GM03348 (cell line): ENCODE results near the gene ZMYND8.
"Not testable (repeated sequence)": the region's sequence is repeated elsewhere in the genome, so short reads cannot be mapped to it uniquely, and the experiment has no call there.

Experiments used
- DNase-seq: peaks from one replicate; pipeline ENCODE4 v3.0.0; 2012; ENCODE audit warnings: low spot score

Gene ZMYND8

GRCh38 chr20:47202733-47203667, 153.5 kb downstream of the ZMYND8 start:
- DNase-seq = no peak

GRCh38 chr20:47201074-47201730, 155.3 kb downstream of the ZMYND8 start:
- no peak for DNase-seq

DNA sequence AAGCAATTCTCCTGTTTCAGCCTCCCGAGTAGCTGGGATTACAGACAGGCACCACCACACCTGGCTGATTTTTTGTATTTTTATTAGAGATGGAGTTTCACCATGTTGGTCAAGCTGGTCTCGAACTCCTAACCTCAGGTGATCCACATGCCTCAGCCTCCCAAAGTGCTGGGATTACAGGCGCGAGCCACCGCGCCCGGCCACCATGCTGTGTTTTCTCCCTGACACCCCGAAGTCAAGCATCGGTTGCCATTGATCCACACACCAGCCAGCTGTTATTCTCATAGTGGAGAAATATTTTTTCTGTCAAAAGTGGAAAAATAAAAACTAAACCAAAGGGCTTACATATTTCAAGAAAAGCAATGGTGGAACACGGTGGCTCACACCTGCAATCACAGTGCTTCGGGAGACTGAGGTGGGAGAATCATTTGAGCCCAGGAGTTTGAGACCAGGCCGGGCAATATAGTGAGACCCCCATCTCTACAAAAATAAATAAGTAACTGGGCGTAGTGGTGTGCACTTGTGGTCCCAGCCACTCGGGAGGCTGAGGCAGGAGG, 157.4 kb downstream of the ZMYND8 start:
- DNase-seq = no peak

DNA sequence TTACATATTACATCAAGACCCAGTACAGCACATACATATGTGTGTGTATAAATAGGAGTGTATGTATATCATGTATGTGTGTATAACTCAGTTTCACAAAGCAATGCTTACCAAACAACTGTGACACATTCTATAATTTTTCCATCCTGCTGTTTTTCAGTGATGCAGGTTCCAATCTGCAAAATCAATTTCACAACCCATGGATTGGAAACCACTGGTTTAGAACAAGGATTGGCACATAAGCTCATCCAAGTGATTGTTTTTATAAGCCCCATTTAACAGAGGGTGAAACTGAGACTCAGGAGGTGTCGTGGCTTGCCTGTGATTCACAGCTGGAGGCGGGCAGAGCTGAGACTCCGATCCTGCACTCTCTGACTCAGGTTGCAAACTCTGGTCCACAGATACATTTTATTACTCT, 158.2 kb downstream of the ZMYND8 start:
- no peak for DNase-seq

GRCh38 chr20:47196091-47197081, 160.1 kb downstream of the ZMYND8 start:
- peak; percentile 86 for DNase-seq

GRCh38 chr20:47195573-47195972, 160.9 kb downstream of the ZMYND8 start:
- no peak for DNase-seq

DNA sequence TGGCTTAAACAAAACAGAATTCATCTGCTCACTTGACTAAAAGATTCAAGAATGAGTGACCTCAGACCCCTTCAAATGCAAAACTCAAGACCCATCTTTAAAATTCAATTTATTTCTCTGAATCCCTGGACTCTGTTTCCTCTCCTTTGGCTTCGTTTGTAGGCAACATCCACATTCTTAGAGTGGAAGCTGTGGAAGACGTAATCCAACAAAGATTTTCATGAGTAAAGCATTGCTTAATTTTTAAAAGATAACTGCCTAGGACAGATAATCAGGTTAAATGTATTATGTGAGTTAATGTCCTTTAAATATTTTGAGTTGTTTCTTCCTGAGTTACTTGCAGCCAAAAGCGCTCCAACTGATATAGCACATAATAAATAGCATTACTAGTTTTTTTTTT, 164.5 kb downstream of the ZMYND8 start:
- DNase-seq = no peak

DNA sequence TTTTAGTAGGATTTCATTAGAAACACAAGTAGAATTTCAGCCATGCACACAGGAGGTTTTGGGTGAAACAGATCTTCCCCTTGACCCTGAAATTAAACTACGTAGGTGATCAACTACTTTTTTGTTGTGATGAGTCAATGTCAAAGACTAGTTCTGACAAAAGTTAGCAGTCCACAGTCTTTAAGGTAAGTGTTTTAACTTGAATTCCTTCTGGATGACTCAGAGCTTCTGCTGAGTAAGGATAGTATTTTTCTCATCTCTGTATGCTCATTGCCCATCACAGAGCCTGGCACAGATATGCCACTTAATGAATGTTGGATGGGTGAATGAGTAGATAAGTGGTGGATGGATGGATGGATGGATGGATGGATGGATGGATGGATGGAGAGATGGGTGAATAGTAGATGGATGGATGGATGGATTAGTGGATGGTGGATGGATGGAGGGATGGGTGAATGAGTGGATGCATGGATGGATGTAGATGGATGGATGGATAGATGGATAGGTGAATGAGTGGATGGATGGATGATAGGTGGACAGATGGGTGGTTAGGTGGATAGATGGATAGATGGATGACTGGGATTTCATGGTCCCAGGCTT, 165.3 kb downstream of the ZMYND8 start:
- no peak for DNase-seq

DNA sequence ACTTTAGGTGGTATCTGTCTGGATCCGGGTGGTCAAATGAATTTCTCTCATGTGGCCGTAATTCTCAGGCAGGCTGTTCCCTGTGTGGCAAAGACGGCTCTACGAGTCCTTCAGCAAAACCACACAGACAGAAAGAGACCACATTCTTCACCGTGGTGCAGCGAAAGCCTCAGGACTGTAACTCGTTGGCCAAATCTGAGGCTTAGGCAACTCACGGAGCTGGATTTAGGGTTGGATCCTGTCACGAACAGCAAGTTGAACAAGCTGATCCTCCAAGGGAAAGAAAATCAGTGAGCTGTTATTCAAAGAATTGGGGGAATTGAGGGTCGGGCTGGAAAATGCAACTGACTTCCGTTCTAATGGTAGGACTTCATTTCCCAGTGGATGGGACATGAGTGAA, 167.4 kb downstream of the ZMYND8 start:
- DNase-seq = peak; percentile 58

DNA sequence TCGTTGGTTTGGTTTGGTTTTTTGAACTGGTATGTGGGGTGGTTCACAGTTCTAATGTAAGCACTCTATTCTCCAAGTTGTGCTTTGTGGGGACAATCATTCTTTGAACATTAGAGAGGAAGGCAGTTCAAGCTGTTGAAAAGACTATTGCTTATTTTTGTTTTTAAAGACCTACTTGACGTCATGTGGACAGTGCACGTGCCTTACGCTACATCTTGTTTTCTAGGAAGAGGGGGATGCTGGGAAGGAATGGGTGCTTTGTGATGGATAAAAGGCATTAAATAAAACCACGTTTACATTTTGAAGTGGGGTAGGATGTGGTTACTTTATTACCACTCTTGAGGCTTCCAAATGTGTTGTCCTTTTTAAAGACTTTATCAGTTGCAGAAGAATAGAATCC, 168.0 kb downstream of the ZMYND8 start:
- DNase-seq = no peak

GRCh38 chr20:47187450-47188195, 168.9 kb downstream of the ZMYND8 start:
- DNase-seq = no peak

DNA sequence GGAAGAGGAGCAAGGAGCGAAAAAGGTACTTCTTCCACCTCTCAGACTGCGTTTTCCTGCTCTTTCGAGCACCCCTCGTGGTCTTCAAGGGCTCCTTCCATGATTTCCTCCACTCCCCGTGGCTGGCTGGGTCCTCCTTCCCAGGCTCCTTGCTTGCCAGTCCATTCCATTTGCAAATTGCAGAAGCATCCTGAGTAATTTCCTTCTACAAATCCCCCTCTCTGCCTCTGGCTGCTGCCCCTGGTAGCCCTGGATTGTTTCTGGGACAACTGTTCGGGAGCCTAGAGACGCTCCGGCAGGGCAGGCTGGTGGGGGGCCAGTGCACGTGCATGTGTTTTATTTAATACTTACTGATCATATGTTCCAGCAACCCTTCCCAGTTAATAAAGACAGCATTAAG, 173.1 kb downstream of the ZMYND8 start:
- DNase-seq = no peak

- DNase-seq = peak; percentile 51
Observed at GRCh38 chr20:47181056-47181862, 175.2 kb downstream of the ZMYND8 start.

- no peak for DNase-seq
Observed at GRCh38 chr20:47179267-47179666, 177.2 kb downstream of the ZMYND8 start.

DNA sequence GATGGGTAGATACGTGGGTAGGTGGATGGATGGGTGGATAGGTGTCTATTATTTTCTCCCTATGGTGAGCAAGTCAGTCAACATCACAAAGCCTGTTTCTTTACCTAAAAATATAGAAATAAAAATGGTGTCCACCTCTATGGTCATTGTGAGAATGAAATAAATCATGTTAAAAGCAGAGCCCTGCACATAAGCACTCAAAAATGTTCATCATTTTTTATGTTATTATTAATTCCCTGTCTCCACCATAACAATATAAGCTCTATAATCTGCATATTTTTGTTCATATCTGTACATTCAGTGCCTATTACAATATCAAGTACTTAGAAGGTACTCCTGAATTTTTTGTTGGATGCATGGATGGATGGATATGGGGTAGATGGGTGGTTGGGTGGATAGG, 177.6 kb downstream of the ZMYND8 start:
- DNase-seq = no peak

DNA sequence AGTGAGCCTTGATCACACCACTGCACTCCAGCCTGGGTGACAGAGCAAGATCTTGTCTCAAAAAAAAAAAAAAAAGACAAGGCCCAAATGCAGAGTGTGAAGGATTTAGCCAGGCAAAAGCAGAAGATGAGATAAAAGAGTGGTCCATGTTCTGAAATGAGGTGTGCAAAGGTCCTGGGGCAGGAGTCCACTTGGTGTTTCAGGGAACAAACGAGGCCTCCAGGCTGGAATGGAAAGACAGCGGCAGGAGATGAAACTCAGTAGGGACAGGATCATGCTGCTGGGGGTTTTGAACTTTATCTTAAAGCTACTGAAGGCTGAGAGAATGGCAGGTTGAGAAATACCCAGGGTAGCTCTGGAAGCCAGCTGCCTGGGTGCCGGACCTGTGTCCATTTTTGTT, 178.2 kb downstream of the ZMYND8 start:
- no peak for DNase-seq

DNA sequence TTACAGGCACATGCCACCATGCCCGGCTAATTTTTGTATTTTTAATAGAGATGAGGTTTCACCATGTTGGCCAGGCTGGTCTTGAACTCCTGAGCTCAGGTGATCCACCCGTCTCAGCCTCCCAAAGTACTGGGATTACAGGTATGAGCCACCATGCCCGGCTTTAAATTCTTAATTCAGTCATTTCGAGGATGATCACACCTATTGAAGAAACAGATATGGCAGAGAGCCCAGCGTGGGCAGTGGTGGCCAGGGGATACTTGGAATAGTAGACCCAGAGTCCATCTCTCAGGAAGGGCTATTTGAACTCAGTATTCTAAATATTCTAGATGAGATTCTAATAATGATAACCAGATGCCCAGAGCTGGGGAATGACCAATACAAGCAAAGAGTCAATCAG, 180.3 kb downstream of the ZMYND8 start:
- not testable (repeated sequence) for DNase-seq

DNA sequence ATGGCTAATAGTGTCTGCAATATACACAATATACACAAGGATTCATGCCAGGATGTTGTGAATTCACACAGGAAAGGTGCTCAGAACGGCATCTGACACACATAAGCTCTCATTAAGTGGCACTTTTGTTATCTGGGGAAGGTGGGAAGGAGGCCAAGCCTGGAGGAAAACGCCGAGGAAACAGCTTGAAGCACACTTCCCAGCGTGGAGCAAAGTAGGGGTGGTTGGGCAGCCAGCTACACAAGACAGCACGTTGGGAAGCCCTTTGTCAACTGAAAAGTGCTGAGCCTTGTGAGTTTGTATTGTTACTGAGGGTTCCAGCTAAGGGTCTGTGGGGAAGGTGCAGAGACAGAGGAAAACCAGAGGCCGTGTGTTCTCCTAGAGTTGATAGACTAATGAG, 181.0 kb downstream of the ZMYND8 start:
- no peak for DNase-seq

- no peak for DNase-seq
Observed at GRCh38 chr20:47174456-47175243, 181.8 kb downstream of the ZMYND8 start.
